Keratinocyte (primary cell): ENCODE results near the gene RIF1. TPM values are rescaled to one million over a fixed set of nuclear protein-coding genes. Genes with fewer than 3 reads are reported as not detected.

Experiments
- DNase-seq: peaks from one replicate; pipeline ENCODE4 v3.0.0-alpha.2; 2011; ENCODE audit warnings: low read depth, missing footprints, low spot score
- FAIRE-seq: peaks from 2 replicates; lab custom pipeline; 2011; peaks lifted over from hg19 to GRCh38; lab: Jason Lieb, UNC
- H2AFZ ChIP-seq: 2 replicates; pipeline ENCODE4 v1.6.0; 2012; ENCODE audit warnings: low read length, control low read depth, inconsistent platforms; ENCODE audit not compliant: control insufficient read depth
- H3K27ac ChIP-seq: 2 replicates; pipeline ENCODE4 v1.5.1; 2011; ENCODE audit warnings: low read length; ENCODE audit not compliant: control insufficient read depth, insufficient read depth
- H3K27me3 ChIP-seq: 3 replicates; pipeline ENCODE4 v1.6.0; 2011; ENCODE audit warnings: low read length; ENCODE audit not compliant: control insufficient read depth, insufficient read depth; ENCODE audit errors: extremely low read depth
- H3K36me3 ChIP-seq, 2 experiments: 2 replicates in 1 of 2; 3 replicates in 1 of 2; pipeline ENCODE4 v1.5.1; 2011; ENCODE audit warnings: low read length in 2 of 2, mild to moderate bottlenecking in 1 of 2; ENCODE audit not compliant: control insufficient read depth in 2 of 2, insufficient read depth in 2 of 2; ENCODE audit errors: extremely low read depth in 1 of 2
- H3K4me1 ChIP-seq: 3 replicates; pipeline ENCODE4 v1.5.1; 2011; ENCODE audit warnings: low read length; ENCODE audit not compliant: control insufficient read depth, insufficient read depth; ENCODE audit errors: extremely low read depth
- H3K4me2 ChIP-seq: 3 replicates; pipeline ENCODE4 v1.6.0; 2011; ENCODE audit warnings: low read depth, low read length; ENCODE audit not compliant: control insufficient read depth, insufficient read depth; ENCODE audit errors: extremely low read depth
- H3K4me3 ChIP-seq, 3 experiments: fragments of 200-600 bp in 1 of 3; sonication (generic) in 1 of 3; 2 replicates in 2 of 3; 3 replicates in 1 of 3; pipeline ENCODE4 v1.5.1; 2011 to 2016; ENCODE audit warnings: low read length in 3 of 3, mild to moderate bottlenecking in 3 of 3, control low read depth in 2 of 3, inconsistent platforms in 1 of 3, low read depth in 1 of 3, mixed read lengths in 1 of 3, mixed run types in 1 of 3, moderate library complexity in 1 of 3; ENCODE audit not compliant: control insufficient read depth in 2 of 3, insufficient read depth in 2 of 3; ENCODE audit errors: extremely low read depth in 1 of 3
- H3K79me2 ChIP-seq: 2 replicates; pipeline ENCODE4 v1.6.0; 2012; ENCODE audit warnings: low read length; ENCODE audit not compliant: control insufficient read depth, insufficient read depth
- H3K9ac ChIP-seq: 3 replicates; pipeline ENCODE4 v1.6.0; 2011; ENCODE audit warnings: low read length; ENCODE audit not compliant: control insufficient read depth, insufficient read depth; ENCODE audit errors: extremely low read depth
- H3K9me1 ChIP-seq: 3 replicates; pipeline ENCODE4 v1.6.0; 2011; ENCODE audit warnings: low read length; ENCODE audit not compliant: control insufficient read depth, insufficient read depth; ENCODE audit errors: extremely low read depth
- H3K9me3 ChIP-seq: 2 replicates; pipeline ENCODE4 v1.5.1; 2012; ENCODE audit warnings: low read depth, low read length; ENCODE audit not compliant: control insufficient read depth
- H4K20me1 ChIP-seq: 3 replicates; pipeline ENCODE4 v1.6.0; 2011; ENCODE audit warnings: low read length; ENCODE audit not compliant: control insufficient read depth, insufficient read depth; ENCODE audit errors: extremely low read depth
- CTCF ChIP-seq, 3 experiments: IDR thresholded peaks in 1 of 3; conservative IDR thresholded peaks in 1 of 3; optimal IDR thresholded peaks in 1 of 3; 2 replicates in 2 of 3; 3 replicates in 1 of 3; pipeline versions ENCODE3 to v1.5.1; 2011; ENCODE audit warnings: low read length in 3 of 3, mild to moderate bottlenecking in 3 of 3, moderate library complexity in 2 of 3, control low read depth in 1 of 3, inconsistent platforms in 1 of 3; ENCODE audit not compliant: insufficient read depth in 2 of 3; ENCODE audit errors: extremely low read depth in 1 of 3
- EZH2 ChIP-seq: IDR thresholded peaks from one replicate; pipeline ENCODE4 v1.6.1; 2012; ENCODE audit warnings: inconsistent platforms, mild to moderate bottlenecking, low read length, moderate library complexity
- dilution Hi-C: fragments of 300-500 bp; cut with MboI; formaldehyde crosslinking; loops from one replicate; pipeline ENCODE4 v1.7.0; 2020; ENCODE audit warnings: low sequenced_read_pairs; ENCODE audit not compliant: extremely low pct_ligation_motif_present
- polyA plus RNA-seq, 5 experiments: library from polyadenylated mRNA; depleted of rRNA in 3 of 5; stranded (reverse) in 3 of 5; stranded (forward) in 1 of 5; unstranded in 1 of 5; fragments of >200 nt; gene quantifications; 1 replicate in 1 of 5; 2 replicates in 3 of 5; 3 replicates in 1 of 5; pipeline versions ENCODE4 v1.2.1 to v1.2.3, GENCODE V29; 2011 to 2012; ENCODE audit warnings: missing spikeins in 2 of 5, low read depth in 1 of 5, low replicate concordance in 1 of 5

RIF1 gene
- polyA plus RNA-seq, 1 donor (not counting 4 experiments of a cell fraction or from before 2014, with no cell fraction given), result 11.5 TPM

GRCh38 chr2:151363709-151364108 is 46.0 kb upstream of the RIF1 start:
- Histone ChIP-seq H3K36me3 (no peaks in the 10 kb centered on the region), H2AFZ (no peak overlapping the region), H3K4me2 (no peak overlapping the region), H3K27me3 (no peaks in the 10 kb centered on the region), H3K4me1 (no peaks in the 10 kb centered on the region), H3K9me1 (no peaks in the 10 kb centered on the region), H3K9me3 (no peaks in the 10 kb centered on the region), H3K9ac (no peak overlapping the region), H4K20me1 (no peaks in the 10 kb centered on the region), H3K79me2 (no peaks in the 10 kb centered on the region), H3K27ac (no peak overlapping the region), H3K4me3 (no peak overlapping the region)
- dilution Hi-C loops, result no loop called here
- TF ChIP-seq CTCF (optimal IDR thresholded peaks at IDR 0.05 in 1 of 3, IDR thresholded peaks at IDR 0.05 in 1 of 3, conservative IDR thresholded peaks at IDR 0.05 in 1 of 3; ENCODE audit: extremely low read depth in 1 of 3, insufficient read depth in 2 of 3, low read length in 3 of 3) (no peak), EZH2 (no peak)
- DNase-seq (no peak), FAIRE-seq (no peak)

GRCh38 chr2:151367571-151367970 is 42.1 kb upstream of the RIF1 start:
- no peaks in the 10 kb centered on the region for H3K9me3 ChIP-seq
- H3K4me3 ChIP-seq, result no peak overlapping the region
- TF ChIP-seq CTCF (optimal IDR thresholded peaks at IDR 0.05 in 1 of 3, IDR thresholded peaks at IDR 0.05 in 1 of 3, conservative IDR thresholded peaks at IDR 0.05 in 1 of 3; ENCODE audit: extremely low read depth in 1 of 3, insufficient read depth in 2 of 3, low read length in 3 of 3), result no peak
- TF ChIP-seq EZH2, result no peak
- dilution Hi-C loops, result no loop called here
- H3K36me3 ChIP-seq, result no peaks in the 10 kb centered on the region
- H3K9ac ChIP-seq, result no peak overlapping the region
- no peaks in the 10 kb centered on the region for H4K20me1 ChIP-seq
- no peaks in the 10 kb centered on the region for H3K79me2 ChIP-seq
- DNase-seq (no peak), FAIRE-seq (no peak)
- no peaks in the 10 kb centered on the region for H3K4me1 ChIP-seq
- H3K27ac ChIP-seq, result no peak overlapping the region
- H3K4me2 ChIP-seq, result no peak overlapping the region
- H2AFZ ChIP-seq, result no peak overlapping the region
- no peaks in the 10 kb centered on the region for H3K27me3 ChIP-seq
- no peaks in the 10 kb centered on the region for H3K9me1 ChIP-seq
